Measurements from ENCODE around the gene ATIC. TPM values are rescaled to one million over a fixed set of nuclear protein-coding genes. Genes with fewer than 3 reads are reported as not detected.
A peak's percentile ranks its signal among the peaks of the same experiment; 100 is the strongest.

ATIC gene
- total and polyA plus RNA-seq, 11 donors = 16.8 to 108 (median 49.6) TPM

DNA sequence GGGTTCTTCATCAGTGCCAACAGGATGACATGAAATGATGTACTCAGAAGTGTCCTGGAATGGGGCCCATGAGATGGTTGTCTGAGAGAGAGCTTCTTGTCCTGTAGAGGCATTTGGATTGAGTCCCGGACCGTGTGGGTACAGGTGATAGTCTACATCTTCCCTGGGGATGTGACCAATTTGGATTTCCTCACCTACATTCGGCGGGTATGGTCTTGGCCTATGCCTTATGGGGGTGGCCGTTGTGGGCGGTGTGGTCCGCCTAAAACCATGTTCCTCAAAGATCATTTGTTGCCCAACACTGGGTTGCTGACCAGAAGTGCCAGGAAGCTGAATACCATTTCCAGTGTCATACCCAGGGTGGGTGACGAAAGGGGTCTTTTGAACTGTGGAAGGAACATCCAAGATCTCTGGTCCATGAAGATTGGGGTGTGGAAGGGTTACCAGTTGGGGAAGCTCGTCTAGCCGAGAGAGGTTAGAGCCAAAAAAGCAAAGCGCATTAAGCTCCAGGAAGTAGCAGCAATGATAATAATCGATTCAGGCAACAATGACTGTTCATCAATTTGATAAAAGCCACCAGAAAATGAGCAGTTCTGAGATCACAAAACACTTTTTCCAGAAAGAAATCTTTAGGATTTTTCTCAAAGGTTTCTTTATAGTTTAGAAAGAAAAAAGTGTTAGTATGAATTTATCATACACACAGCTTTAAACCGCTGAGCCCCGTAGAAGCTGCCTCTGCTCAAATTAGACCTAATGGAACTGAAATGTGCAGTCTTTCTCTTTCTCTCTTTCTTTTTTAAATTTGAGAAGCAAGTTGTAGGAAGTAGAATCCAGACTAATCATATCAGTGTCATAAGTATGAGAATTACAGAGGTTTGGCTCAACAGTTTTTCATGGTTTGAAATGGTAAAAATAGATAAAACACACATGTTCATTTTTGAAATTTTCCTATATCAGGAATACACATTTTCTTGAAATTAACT lies 60.3 kb downstream of the ATIC start:
- Histone ChIP-seq H3K27ac (peak overlapping the region in 1 of 12 donors; percentile 6), H3K4me3 (no peak overlapping the region), H3K4me1 (no peaks in the 10 kb centered on the region), H3K36me3 (peaks cover 0 to 100% (median 94%) of the 10 kb centered on the region in 9 donors), H3K9me3 (no peaks in the 10 kb centered on the region), H3K27me3 (no peaks in the 10 kb centered on the region)
- ATAC-seq = peak in 1 of 4 donors; percentile 5
- DNase-seq = no peak
- TF ChIP-seq POLR2A (IDR thresholded peaks at IDR 0.05) = no peak
- 89 to 92% (median 89%) methylated on average over 14 of the region's 14 CpGs for WGBS, 4 donors
- intact Hi-C loops (cut with DNase I) = no loop called here

DNA sequence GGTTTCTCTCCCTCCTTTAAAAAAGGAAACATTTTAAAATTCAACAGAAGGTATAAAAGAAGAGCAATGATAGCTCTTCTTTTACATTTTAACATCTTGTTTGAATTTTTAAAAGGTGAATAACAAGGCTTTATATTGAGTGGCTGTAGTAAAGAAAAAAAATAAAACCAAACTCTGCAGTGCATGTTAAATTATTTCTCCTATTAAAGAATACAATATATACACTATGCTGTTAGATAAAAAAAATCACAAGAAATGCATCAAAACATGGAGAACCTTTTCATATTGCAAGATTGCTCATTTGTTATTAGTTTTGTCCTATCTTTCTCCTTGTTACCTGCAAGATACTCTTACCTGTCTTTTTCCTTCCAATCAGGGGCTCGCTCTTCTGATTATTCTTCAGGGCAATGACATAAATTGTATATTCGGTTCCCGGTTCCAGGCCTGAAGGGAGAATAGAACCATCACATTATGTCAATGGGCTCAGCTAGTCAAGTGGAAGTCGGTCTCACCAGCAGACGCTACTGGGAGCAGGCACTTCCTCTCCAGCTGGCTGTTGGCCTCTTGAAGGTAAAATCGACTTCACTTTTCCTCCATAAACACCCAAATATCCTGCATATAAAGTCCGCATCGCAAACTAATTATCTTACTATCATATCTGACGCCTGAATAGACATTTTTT lies 61.2 kb downstream of the ATIC start:
- no peaks in the 10 kb centered on the region for H3K4me1 ChIP-seq
- DNase-seq (no peak), ATAC-seq (no peak)
- 85 to 90% (median 89%) methylated on average over 9 of the region's 9 CpGs for WGBS, 4 donors
- H3K4me3 ChIP-seq = no peak overlapping the region
- H3K27me3 ChIP-seq = no peaks in the 10 kb centered on the region
- peaks cover 0 to 100% (median 93%) of the 10 kb centered on the region in 9 donors for H3K36me3 ChIP-seq
- no peaks in the 10 kb centered on the region for H3K9me3 ChIP-seq
- intact Hi-C loops (cut with DNase I) = no loop called here
- H3K27ac ChIP-seq = no peak overlapping the region
- TF ChIP-seq, protein P1, sequence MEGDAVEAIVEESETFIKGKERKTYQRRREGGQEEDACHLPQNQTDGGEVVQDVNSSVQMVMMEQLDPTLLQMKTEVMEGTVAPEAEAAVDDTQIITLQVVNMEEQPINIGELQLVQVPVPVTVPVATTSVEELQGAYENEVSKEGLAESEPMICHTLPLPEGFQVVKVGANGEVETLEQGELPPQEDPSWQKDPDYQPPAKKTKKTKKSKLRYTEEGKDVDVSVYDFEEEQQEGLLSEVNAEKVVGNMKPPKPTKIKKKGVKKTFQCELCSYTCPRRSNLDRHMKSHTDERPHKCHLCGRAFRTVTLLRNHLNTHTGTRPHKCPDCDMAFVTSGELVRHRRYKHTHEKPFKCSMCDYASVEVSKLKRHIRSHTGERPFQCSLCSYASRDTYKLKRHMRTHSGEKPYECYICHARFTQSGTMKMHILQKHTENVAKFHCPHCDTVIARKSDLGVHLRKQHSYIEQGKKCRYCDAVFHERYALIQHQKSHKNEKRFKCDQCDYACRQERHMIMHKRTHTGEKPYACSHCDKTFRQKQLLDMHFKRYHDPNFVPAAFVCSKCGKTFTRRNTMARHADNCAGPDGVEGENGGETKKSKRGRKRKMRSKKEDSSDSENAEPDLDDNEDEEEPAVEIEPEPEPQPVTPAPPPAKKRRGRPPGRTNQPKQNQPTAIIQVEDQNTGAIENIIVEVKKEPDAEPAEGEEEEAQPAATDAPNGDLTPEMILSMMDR (IDR thresholded peaks at IDR 0.05) = no peak
- TF ChIP-seq POLR2A (IDR thresholded peaks at IDR 0.05) = no peak

DNA sequence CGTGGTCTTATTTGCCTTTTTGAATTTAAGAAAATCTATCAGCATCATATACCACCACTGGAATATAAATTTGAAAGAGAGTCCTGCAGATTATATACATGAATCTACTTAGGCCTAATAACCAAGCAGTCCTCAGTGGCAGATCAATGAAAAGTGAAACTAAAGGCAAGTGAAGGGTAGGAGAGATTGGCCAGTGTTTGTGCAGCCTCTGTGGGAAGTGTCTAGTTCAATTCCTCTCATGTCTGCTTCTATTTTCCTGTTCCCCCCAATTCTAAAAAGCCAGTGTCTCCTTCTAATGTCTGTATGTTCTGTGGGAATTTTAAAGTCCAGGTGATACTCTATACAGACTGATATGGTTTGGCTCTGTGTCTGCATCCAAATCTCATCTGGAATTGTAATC lies 62.1 kb downstream of the ATIC start:
- no peak for TF ChIP-seq POLR2A (IDR thresholded peaks at IDR 0.05)
- TF ChIP-seq, protein P1 (IDR thresholded peaks at IDR 0.05) = no peak
- H3K27me3 ChIP-seq = no peaks in the 10 kb centered on the region
- H3K36me3 ChIP-seq = peaks cover 0 to 100% (median 93%) of the 10 kb centered on the region in 9 donors
- WGBS, 4 donors = 84 to 97% (median 91%) methylated on average over 1 of the region's 1 CpG
- H3K4me1 ChIP-seq = no peaks in the 10 kb centered on the region
- no peaks in the 10 kb centered on the region for H3K9me3 ChIP-seq
- DNase-seq = no peak
- no peak overlapping the region for H3K4me3 ChIP-seq
- H3K27ac ChIP-seq = no peak overlapping the region
- intact Hi-C loops (cut with DNase I) = no loop called here
- ATAC-seq = no peak

DNA sequence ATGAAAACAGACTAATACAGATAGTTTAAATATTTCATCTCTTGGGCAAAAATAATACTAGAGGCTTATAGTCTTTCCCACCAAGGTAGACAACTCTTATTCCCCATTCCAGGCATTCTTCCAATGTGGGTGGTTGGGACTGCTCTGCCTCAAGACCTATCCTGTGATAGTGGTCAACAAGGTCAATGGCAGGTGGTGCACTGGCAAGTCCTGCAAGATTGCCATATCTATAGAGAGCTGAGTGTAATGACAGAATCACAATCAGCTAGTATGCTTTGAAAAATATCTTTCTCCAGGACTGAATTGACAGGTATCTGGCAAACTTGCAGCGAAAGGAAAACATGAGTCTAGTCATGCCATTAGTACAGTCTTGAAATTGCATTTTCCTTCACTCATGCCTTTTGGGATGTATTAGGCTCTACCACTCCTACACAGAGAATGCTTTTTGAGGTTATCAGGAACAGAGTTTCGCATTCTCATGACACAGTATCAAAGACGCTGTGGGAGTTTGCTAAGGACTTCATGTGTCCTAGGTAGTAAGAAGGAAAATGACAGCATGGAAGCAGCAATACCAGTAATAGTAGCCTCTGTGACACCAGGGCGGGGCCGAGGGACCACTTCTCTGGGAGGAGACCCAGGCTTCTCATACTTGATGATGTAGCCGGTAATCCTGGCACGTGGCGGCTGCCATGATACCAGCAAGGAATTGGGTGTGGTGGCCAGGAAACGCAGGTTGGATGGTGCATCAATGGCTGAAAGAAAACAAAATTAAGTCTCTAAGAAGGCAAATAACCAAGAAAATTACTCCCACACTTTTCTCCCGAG lies 63.0 kb downstream of the ATIC start:
- no peaks in the 10 kb centered on the region for H3K27me3 ChIP-seq
- intact Hi-C loops (cut with DNase I) = no loop called here
- no peak overlapping the region for H3K27ac ChIP-seq
- no peaks in the 10 kb centered on the region for H3K9me3 ChIP-seq
- peaks cover 0 to 100% (median 90%) of the 10 kb centered on the region in 9 donors for H3K36me3 ChIP-seq
- ATAC-seq (no peak), DNase-seq (no peak)
- TF ChIP-seq, protein P1 (IDR thresholded peaks at IDR 0.05) = no peak
- TF ChIP-seq POLR2A (IDR thresholded peaks at IDR 0.05) = no peak
- H3K4me3 ChIP-seq = no peak overlapping the region
- WGBS, 4 donors = 95 to 99% (median 96%) methylated on average over 10 of the region's 10 CpGs
- H3K4me1 ChIP-seq = no peaks in the 10 kb centered on the region

Data from heart left ventricle (tissue), 16 donors.